GM10847 (cell line): ENCODE results near the gene C1orf232.

Experiments
- POLR2A ChIP-seq: IDR thresholded peaks from 2 replicates; pipeline ENCODE4 v1.6.1; 2011; ENCODE audit not compliant: insufficient read length; ENCODE audit errors: extremely low read depth

C1orf232 gene

GRCh38 chr1:26187882-26188281 lies 19.1 kb upstream of the C1orf232 start:
- no peak for TF ChIP-seq POLR2A

GRCh38 chr1:26184883-26185282 lies 16.1 kb upstream of the C1orf232 start:
- no peak for TF ChIP-seq POLR2A

DNA sequence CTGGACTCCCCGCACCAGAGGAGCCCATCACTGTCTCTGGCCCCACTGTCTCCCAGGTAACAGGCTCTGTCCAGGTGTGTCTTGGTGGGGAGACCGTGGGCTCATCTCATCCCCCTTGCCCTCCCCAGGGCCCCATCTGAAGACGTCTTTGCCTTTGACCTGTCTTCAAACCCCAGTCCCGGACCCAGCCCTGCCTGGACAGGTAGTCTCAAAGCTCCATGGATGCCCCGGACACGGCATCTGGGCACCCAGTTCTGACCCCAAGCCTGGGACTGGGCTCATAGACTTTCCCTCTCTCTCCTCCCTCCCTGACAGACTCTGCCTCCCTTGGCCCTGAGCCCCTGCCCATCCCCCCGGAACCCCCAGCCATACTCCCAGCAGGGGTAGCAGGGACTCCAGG lies 15.3 kb upstream of the C1orf232 start:
- TF ChIP-seq POLR2A: no peak

GRCh38 chr1:26182383-26182696 lies 13.6 kb upstream of the C1orf232 start:
- no peak for TF ChIP-seq POLR2A

GRCh38 chr1:26181586-26182382 lies 13.0 kb upstream of the C1orf232 start:
- TF ChIP-seq POLR2A: no peak

DNA sequence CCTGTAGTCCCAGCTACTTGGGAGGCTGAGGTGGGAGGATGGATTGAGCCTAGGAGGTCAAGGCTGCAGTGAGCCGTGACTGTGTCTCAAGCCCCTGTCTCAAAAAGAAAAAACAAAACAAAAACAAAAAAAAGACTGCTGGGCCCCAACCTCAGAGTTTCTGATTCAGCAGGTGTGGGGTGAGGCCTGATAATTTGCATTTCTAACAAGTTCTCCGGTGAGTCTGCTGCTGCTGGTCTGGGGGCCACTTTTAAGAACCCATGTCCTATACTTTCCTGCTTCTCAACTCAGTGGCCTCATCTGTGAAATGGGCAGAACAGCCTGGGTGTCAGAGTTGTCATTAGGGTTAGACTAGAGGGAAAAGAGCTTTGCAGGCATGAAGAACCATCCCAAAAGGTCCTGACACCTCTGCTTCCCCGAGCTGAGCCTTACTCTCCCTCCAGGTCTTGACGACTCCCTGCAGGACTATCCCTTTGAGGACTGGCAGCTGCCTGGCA lies 11.3 kb upstream of the C1orf232 start:
- no peak for TF ChIP-seq POLR2A

- TF ChIP-seq POLR2A: no peak
Observed at GRCh38 chr1:26177182-26177684, 8.5 kb upstream of the C1orf232 start, which contains the start of gene CNKSR1. CNKSR1 (plus strand) TSS chr1:26177491; CDS start chr1:26177548, 57 bp downstream.

DNA sequence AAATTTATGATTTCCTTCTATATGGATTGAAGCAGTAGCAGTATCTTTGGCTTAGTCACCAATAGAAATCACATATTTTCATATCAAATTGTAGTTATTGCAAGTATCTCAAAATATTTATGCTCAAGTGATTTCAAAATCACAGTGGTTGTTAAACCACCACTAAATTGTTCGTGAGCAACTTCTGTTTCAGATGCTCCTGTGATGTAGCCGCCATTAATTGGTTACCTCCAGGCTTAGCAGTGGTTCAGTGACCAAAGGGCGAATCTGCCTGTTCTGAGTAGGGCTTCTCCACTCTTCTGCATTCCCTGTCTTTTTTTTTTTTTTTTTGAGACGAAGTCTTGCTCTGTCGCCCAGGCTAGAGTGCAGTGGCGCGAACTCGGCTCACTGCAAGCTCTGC lies 6.6 kb upstream of the C1orf232 start:
- no peak for TF ChIP-seq POLR2A

GRCh38 chr1:26171084-26172072 lies 2.6 kb upstream of the C1orf232 start, which contains the start of gene ZNF593OS:
ZNF593OS (minus strand) TSS chr1:26171832; CDS start chr1:26171661, 171 bp downstream.
- TF ChIP-seq POLR2A: no peak

GRCh38 chr1:26170472-26170821 lies 1.7 kb upstream of the C1orf232 start:
- TF ChIP-seq POLR2A: no peak

DNA sequence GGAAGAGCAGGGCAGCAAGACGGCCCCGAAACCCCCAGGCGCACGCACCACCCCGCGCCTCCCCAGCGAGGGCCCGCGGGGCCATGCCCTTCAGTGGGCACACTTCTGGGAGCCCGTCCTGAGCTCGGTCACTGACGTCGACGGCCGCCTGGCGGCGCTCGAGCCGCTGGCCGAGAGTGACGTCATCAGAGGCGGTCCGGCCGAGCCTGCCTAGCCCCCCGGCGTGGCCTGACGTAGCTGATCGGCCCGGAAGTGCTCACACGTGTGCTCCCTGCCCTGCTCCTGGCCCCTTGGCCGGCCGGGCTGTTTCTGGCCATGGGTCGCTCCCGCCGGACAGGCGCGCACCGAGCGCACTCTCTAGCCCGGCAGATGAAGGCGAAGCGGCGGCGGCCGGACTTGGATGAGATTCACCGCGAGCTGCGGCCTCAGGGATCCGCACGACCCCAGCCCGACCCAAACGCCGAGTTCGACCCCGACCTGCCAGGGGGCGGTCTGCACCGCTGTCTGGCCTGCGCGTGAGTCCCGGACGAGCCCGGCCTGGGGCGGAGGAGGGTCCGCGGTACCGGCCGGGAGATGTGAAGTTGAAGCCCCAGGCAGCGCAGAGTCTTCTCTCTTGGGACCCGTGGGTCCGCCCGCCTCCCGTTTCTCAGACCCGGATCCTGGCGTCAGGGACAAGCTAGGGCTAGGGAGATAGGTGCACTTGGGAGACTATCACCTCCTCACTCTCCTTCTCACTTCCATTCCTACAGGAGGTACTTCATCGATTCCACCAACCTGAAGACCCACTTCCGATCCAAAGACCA lies 1.1 kb upstream of the C1orf232 start, which contains the start of gene ZNF593:
Gene ZNF593 (plus strand): TSS at position 240 of the 803 bp plus-strand sequence. CDS start 76 bp downstream, at position 316.
- TF ChIP-seq POLR2A: peak; percentile 80

- TF ChIP-seq POLR2A: no peak
Observed at GRCh38 chr1:26169198-26169554, 413 bp upstream of the C1orf232 start.

GRCh38 chr1:26166719-26167281 lies 2.0 kb downstream of the C1orf232 start:
- TF ChIP-seq POLR2A: no peak
